Kidney glomerular epithelial cell (primary cell): ENCODE results near the gene GDF11.
"Not testable (repeated sequence)": the region's sequence is repeated elsewhere in the genome, so short reads cannot be mapped to it uniquely, and the experiment has no call there.

ENCODE experiments used
- DNase-seq: peaks from one replicate; lab custom pipeline; 2025; lab: John Stamatoyannopoulos, UW

Gene GDF11

DNA sequence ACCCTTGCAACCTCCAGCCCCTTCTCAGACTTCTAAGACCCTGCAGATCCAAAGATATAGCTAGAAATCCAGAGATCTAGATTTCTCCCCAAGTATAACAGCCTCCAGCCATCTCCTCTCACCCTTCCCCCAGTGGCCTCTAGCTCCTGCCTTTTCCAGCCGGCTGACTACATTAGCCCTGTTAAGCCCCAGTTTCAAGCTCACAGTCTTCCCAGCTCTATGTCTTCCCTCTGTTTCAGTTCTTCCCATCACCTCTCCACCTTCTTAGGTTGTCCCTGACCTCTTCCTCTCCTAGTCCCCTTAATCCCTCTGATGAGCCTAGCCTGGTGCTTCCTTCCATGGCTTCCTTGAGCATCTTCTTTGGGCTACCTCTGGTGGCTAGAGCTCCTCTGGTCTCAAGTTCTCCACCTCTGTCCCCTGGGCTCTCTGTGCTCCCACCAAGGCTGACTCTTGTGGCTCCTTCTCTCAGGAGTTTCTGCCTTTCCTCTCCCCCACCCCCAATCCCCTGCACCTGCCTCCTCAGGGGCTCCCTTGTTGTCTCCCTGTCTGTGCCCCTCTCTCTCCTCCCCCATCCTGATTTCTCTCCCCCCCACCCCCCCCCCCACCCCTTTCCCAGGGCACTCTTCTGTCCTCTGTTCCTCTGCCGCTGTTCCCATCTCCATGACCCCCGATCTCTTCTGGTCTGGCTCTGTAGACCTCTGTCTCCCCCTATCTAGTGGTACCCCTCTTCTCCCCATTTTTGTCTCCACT is 816 bp upstream of the GDF11 start:
- DNase-seq, result no peak

- DNase-seq, result peak; percentile 48
Observed at GRCh38 chr12:55743406-55744339, 751 bp downstream of the GDF11 start.

DNA sequence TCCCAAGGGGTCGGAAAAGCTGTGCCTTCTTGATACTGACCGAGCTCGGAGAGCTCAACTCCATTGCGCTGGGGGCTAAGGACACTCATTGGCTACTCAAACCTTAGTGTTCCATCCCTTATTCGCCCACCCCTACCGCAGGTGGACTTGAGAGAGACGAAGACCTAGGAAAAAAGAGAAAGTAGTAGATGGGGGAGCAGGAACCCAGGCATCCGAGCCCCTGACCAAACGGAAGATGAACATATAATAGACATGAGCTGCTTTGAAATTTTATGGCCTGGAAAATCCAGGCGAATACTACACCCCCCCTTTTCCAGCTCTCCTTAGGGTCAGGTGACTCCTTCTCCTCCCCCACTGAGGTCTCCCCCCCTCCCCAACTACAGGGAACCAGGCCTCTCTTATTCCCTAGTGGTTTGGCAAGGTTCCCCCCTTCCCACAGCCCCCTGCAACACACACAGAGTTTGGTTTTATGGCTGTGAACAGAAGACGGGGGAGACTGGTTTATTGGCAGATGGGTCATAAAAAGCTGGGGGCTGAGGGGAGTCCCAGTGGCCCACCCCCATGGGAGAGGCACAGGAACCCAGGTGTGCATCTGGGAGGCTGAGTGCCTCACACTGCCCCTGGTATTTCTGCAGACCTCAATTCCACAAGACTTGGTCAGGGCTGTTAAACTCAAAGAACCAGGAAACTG is 1.6 kb downstream of the GDF11 start:
- DNase-seq, result no peak

DNA sequence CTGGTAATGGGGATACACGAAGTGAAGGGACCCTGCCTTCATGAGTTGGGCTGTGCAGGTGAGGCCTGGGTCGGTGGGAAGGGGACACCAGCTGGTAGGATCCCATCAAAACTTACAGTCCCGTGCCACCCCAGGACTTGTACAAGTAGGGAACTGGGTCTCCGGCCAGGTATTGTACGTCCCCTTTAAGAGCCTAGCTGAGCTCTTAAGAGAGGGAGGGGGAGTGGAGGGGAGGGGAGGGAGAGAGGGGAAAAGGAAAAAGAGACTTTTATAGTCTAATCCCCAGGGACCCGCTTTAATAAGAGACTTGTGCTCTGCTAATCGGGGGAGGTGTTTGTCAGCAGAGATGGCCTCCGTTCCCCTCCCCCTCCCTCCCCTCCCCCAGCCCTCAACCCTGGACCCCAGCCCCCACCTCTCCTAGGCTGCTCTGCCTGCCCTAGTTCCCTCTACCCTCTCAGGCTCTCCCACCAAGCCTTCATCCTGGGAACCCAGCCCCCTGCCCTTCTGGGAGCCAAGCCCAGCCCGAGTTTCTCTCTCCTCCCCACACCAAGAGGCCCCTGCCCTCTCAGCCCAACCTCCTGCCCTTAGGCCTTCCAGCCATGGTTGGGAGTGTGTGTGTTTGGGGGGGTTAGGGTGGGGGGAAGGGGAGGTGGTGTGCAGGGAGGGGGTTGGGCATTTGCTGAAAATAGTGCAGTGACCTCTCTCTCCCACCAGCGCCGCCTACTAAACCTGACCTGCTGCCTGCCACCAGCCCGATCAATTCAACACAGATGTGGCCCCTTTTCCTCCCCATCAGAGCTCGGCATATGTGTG is 2.6 kb downstream of the GDF11 start:
- DNase-seq, result no peak

- no peak for DNase-seq
Observed at GRCh38 chr12:55746174-55746912, 3.4 kb downstream of the GDF11 start.

GRCh38 chr12:55746913-55747231 is 4.0 kb downstream of the GDF11 start:
- no peak for DNase-seq

GRCh38 chr12:55748230-55748993 is 5.5 kb downstream of the GDF11 start:
- no peak for DNase-seq

GRCh38 chr12:55755246-55755645 is 12.3 kb downstream of the GDF11 start:
- no peak for DNase-seq

- DNase-seq, result no peak
Observed at GRCh38 chr12:55757701-55758100, 14.8 kb downstream of the GDF11 start.

GRCh38 chr12:55758575-55758974 is 15.7 kb downstream of the GDF11 start:
- DNase-seq, result not testable (repeated sequence)

GRCh38 chr12:55760663-55761062 is 17.7 kb downstream of the GDF11 start:
- no peak for DNase-seq

DNA sequence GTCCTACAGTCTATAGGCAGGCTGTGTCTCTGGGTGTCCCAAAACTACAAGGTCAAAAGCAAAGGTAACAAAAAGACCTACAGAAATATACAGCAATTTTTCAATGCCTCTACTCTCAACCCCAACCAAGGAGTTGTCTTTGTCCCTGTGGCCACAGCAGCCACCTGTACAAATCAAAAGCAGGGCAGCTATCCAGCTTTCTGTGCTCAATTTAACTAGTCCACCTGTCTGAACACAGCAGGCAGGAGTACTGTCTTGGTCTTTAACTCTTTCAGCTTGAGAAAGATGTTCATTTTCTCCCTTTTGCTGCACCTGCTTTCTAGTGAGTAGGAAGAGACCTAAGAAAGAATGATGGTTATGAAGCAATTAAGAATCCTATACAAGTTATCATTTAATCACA is 19.7 kb downstream of the GDF11 start:
- DNase-seq, result no peak

GRCh38 chr12:55765736-55766290 is 22.9 kb downstream of the GDF11 start:
- no peak for DNase-seq

GRCh38 chr12:55767156-55767555 is 24.2 kb downstream of the GDF11 start:
- no peak for DNase-seq

- DNase-seq, result no peak
Observed at GRCh38 chr12:55771736-55772135, 28.8 kb downstream of the GDF11 start.

DNA sequence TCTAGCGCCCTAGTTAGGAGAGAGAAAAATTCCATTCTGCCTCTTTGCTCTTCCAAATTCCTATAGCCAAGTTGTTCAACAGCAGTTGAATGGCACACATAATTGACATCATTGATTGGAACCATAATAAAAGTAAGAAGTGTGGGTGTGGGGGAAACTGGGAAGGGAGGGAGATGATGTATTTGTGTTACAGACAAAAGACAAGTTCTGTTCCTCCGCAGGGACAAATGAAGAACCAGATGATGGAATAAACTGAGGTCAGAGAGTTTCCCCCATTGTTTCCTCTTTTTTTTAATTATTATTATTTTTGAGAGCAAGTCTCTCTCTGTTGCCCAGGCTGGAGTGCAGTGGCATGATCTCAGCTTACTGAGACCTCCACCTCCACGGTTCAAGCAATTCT is 34.9 kb downstream of the GDF11 start:
- DNase-seq, result no peak

DNA sequence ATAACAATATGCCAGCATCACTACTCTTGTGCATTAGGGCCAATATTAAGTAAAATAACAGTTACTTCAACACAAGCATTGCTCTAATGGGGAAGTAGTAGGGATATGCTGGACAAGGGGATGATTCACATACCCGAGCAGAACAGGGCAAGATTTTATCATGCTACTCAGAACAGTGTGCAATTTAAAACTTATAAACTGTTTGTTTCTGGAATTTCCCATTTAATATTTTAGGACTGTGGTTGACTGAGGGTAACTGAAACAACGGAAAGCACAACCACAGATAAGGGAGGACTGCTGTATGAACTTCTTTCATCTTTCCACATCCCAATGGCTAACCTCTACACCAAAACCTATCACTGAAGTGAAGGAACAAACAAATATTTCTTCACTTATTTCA is 37.8 kb downstream of the GDF11 start:
- no peak for DNase-seq

DNA sequence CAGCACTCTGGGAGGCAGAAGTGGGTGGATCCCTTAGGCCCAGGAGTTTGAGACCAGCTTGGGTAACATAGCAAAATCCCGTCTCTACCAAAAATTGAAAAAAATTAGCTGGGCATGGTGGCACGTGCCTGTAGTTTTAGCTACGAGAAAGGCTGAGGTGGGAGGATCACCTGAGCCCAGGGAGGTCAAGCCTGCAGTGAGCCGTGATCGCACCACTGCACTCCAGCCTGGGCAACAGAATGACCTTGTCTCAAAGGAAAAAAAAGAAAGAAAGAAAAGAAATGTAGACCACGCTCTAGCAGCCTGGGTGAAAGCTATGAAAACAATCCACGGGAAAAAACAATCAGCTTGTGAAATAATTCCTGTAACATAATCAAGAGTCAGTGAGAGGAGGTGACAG is 45.6 kb downstream of the GDF11 start:
- no peak for DNase-seq

GRCh38 chr12:55789171-55789570 is 46.2 kb downstream of the GDF11 start:
- DNase-seq, result peak; percentile 31

DNA sequence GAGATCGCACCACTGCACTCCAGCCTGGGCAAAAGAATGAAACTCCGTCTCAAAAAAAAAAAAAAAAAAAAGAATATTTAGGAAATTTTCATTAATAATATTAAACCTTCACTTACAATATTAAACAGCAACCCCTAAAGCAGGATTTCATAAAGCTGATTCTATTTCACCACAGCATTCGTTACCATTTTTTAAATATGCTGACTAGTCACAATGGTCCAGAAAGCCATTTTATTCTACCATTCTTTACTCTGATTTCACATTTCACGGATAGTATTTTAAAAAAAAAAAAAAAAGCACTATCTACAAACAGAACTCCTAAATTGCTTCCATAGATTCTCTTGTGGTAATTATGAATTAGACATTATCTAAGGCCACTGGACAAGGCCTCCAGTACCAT is 47.0 kb downstream of the GDF11 start:
- DNase-seq, result no peak
